NCI-H1092 treated with DMSO at 0.1 percent for 48 hours (cell line): Measurements from ENCODE around the gene ADAMTS7.
"Not testable (repeated sequence)": the region's sequence is repeated elsewhere in the genome, so short reads cannot be mapped to it uniquely, and the experiment has no call there.

Experiments used
- DNase-seq: peaks from one replicate; lab custom pipeline; 2025; lab: John Stamatoyannopoulos, UW

ADAMTS7 gene

GRCh38 chr15:78753751-78754535 lies 57.3 kb downstream of the ADAMTS7 start:
- not testable (repeated sequence) for DNase-seq

GRCh38 chr15:78753359-78753659 lies 58.0 kb downstream of the ADAMTS7 start:
- not testable (repeated sequence) for DNase-seq

- no peak for DNase-seq
These were observed 58.5 kb downstream of the ADAMTS7 start for GRCh38 chr15:78752492-78753358.

- no peak for DNase-seq
These were observed 59.7 kb downstream of the ADAMTS7 start for GRCh38 chr15:78751602-78751979.

GRCh38 chr15:78750974-78751601 lies 60.2 kb downstream of the ADAMTS7 start:
- DNase-seq, result peak; percentile 82

- DNase-seq, result no peak
These were observed 60.7 kb downstream of the ADAMTS7 start for GRCh38 chr15:78750566-78750965.

- DNase-seq, result no peak
These were observed 61.4 kb downstream of the ADAMTS7 start for GRCh38 chr15:78749831-78750230.

GRCh38 chr15:78747877-78748276 lies 63.4 kb downstream of the ADAMTS7 start:
- not testable (repeated sequence) for DNase-seq

GRCh38 chr15:78741674-78742073 lies 69.6 kb downstream of the ADAMTS7 start:
- not testable (repeated sequence) for DNase-seq

GRCh38 chr15:78740904-78741274 lies 70.4 kb downstream of the ADAMTS7 start:
- no peak for DNase-seq

GRCh38 chr15:78739996-78740903 lies 71.0 kb downstream of the ADAMTS7 start:
- no peak for DNase-seq

GRCh38 chr15:78739206-78739605 lies 72.1 kb downstream of the ADAMTS7 start:
- no peak for DNase-seq

- DNase-seq, result not testable (repeated sequence)
These were observed 73.2 kb downstream of the ADAMTS7 start for GRCh38 chr15:78737931-78738558.

GRCh38 chr15:78737187-78737820 lies 74.0 kb downstream of the ADAMTS7 start:
- DNase-seq, result no peak

GRCh38 chr15:78736286-78736685 lies 75.0 kb downstream of the ADAMTS7 start:
- not testable (repeated sequence) for DNase-seq

GRCh38 chr15:78734451-78735064 lies 76.7 kb downstream of the ADAMTS7 start:
- DNase-seq, result no peak

- DNase-seq, result no peak
These were observed 78.6 kb downstream of the ADAMTS7 start for GRCh38 chr15:78732634-78733033.

GRCh38 chr15:78730955-78731354 lies 80.3 kb downstream of the ADAMTS7 start:
- DNase-seq, result no peak

- DNase-seq, result not testable (repeated sequence)
These were observed 82.8 kb downstream of the ADAMTS7 start for GRCh38 chr15:78728427-78728826.

- DNase-seq, result no peak
These were observed 83.7 kb downstream of the ADAMTS7 start for GRCh38 chr15:78727561-78727960.
